Dermis blood vessel endothelial cell (primary cell): ENCODE measurements around the gene GAN. TPM values are rescaled to one million over a fixed set of nuclear protein-coding genes. Genes with fewer than 3 reads are reported as not detected.

Experiments
- DNase-seq: peaks from one replicate; pipeline ENCODE4 v3.0.0; 2010
- total RNA-seq: library from RNA; depleted of rRNA; stranded (reverse); fragments of >200 nt; gene quantifications from 2 replicates; pipeline ENCODE4 v1.2.3, GENCODE V29; 2014

Gene GAN
- total RNA-seq, 1 donor from 2014 or later, result 10.7 TPM

DNA sequence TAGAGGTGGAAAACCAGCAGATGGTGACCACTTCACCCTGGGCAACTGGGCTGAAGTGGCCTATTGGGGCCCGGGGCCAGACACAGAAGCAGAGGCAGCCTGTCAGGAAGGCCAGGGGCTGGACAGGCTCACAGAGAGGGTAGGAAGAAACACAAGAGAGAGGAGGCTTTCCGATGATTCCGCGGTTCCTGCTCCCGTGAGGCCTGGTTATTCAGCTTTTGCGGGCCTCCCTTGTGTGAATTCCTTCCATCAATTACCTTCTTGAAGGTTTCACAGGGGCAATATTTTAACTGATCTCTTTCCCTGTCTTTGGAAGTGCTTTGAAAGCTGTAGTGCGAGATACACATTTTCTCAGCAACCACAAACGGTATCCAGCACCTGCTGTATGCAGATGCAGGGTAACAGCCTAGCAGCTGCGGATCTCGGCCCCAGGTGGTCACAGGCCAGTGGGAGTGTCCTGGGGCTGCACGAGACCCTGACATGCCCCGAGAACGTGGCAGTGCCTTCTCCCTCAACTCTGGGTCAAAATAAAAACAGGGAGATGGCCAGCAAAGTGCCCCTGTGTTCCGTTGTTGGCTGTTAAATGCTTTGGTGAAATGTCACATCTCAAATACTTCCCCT lies 118.3 kb downstream of the GAN start:
- DNase-seq, result no peak

DNA sequence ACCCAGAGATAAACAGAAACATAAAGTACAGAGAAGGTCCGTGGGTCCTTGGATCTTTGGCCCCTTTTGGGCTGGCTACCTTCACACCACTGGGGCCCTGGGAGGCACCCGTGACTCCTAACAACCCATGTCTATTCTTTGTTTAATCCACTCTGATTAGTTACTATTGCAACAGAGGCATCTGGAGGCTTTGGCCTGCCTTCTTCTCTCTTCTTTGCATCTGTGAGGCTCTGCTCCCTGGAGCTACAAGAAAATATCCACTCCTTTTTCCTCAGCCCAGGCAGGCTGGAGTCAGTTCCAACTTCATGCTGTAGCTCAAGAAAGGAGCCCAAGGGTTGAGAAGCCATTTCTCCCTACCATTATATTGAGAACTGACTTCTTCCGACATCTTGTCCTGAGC lies 120.3 kb downstream of the GAN start:
- no peak for DNase-seq

DNA sequence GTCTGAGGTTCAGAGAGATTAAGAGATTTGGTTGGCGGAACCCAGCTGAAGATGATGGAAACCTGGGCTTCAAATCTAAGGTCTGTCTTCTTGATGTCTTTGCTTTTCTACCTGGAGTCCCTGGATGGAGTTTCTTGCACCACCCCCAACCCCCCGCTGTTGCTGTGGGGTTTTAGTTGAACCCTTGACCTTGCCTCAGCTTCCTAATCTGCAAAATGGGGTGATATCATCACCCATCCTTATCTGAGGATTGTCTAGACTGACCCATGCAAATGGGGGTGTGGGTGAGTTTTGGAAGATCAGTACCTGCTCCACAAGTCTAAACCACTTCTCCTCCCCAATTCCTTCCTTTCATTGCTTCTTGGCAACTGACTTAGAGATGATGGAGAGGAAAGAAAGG lies 120.8 kb downstream of the GAN start:
- DNase-seq, result no peak

DNA sequence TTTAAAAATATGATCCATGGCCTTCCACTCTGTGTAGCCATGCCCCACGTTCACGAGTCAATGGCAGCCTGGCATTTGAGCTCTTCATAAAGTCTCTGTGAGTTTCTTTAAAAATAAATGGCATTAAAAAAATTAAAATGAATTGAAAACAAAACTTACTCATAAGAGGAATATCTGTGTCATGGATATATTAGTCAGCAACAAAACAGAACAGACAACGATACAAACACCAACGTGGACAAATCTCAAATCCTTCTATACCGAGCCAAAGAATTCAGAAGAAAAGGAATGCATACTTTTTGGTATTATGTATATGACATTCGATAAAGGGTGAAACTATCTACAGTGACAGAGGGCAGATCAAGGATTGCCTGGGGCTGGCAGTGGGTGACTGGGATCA lies 121.6 kb downstream of the GAN start:
- DNase-seq, result no peak

DNA sequence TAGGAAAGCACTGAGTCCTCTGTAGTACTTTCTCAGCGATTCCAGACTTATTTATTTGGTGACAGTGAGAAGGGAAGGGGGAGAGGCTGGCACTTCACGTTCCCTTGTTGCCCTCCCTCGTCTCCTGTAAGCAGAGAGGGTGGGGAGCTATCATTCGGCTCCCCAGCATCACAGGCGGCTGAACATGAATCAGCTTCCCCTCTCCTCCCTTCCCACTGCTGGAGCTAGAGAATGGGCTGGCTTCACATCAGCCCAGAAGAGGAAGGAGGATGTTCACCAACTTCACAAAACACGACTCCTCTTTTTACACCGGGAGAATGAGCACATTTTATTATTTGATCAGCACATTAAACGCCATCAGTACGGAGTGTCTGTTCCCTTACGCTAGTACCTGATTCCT lies 123.1 kb downstream of the GAN start:
- DNase-seq, result peak; percentile 45

Other genes starting within 250 kb of the GAN start
- gene C16orf46, start 237.7 kb upstream of the GAN start, total RNA-seq, result 0.23 and 0.51 TPM in 2 replicates
- 9.2 and 29.8 TPM in 2 replicates for gene GCSH, start 218.6 kb upstream of the GAN start, total RNA-seq
- not detected in 2 replicates for gene BCO1, start 76.3 kb upstream of the GAN start, total RNA-seq
- 39.0 and 64.7 TPM in 2 replicates for gene CMIP, start 129.8 kb downstream of the GAN start, total RNA-seq